GM21526 (cell line): Measurements from ENCODE around the gene CAB39.

Source experiments
- ATAC-seq: cut with Tn5 transposase; IDR thresholded peaks from one replicate; pipeline ENCODE4 v1.9.1; 2021; ENCODE audit warnings: moderate library complexity; ENCODE audit not compliant: unreplicated experiment, low FRiP score

The CAB39 gene

GRCh38 chr2:230849633-230850357 lies 137.2 kb downstream of the CAB39 start:
- no peak for ATAC-seq

GRCh38 chr2:230850358-230850658 lies 137.7 kb downstream of the CAB39 start:
- no peak for ATAC-seq

- ATAC-seq: no peak
These were observed 139.5 kb downstream of the CAB39 start for GRCh38 chr2:230852113-230852512.

- ATAC-seq: no peak
These were observed 149.1 kb downstream of the CAB39 start for GRCh38 chr2:230861552-230862255.

- ATAC-seq: no peak
These were observed 149.7 kb downstream of the CAB39 start for GRCh38 chr2:230862292-230862691.

GRCh38 chr2:230863031-230863430 lies 150.4 kb downstream of the CAB39 start:
- ATAC-seq: no peak

GRCh38 chr2:230863442-230864121 lies 150.9 kb downstream of the CAB39 start:
- ATAC-seq: no peak

GRCh38 chr2:230864122-230864604 lies 151.5 kb downstream of the CAB39 start:
- ATAC-seq: no peak

- ATAC-seq: peak; percentile 66
These were observed 152.1 kb downstream of the CAB39 start, which contains the start of gene ITM2C for GRCh38 chr2:230864605-230865306. Gene ITM2C, plus strand, starts transcription at chr2:230864942. Its CDS starts 84 bp downstream, at chr2:230865026.

GRCh38 chr2:230865307-230865765 lies 152.7 kb downstream of the CAB39 start:
- no peak for ATAC-seq

- no peak for ATAC-seq
These were observed 153.4 kb downstream of the CAB39 start for GRCh38 chr2:230865766-230866755.

- ATAC-seq: no peak
These were observed 154.3 kb downstream of the CAB39 start for GRCh38 chr2:230866756-230867523.

GRCh38 chr2:230868161-230868946 lies 155.7 kb downstream of the CAB39 start:
- ATAC-seq: no peak

- ATAC-seq: no peak
These were observed 156.6 kb downstream of the CAB39 start for GRCh38 chr2:230868947-230869913.

GRCh38 chr2:230869914-230870543 lies 157.4 kb downstream of the CAB39 start:
- no peak for ATAC-seq
